ENCODE results near the gene IL1A. TPM values are rescaled to one million over a fixed set of nuclear protein-coding genes. Genes with fewer than 3 reads are reported as not detected.

IL1A gene
- total and polyA plus RNA-seq, 9 of the 15 experiments (the other 6 are each of a cell fraction or from before 2014, with no cell fraction given) = 0.03 to 0.27 (median 0.14) TPM; not detected in 2

- no peak for TF ChIP-seq ZNF263 (CRISPR knock-in tag; IDR thresholded peaks at IDR 0.05; ENCODE audit: borderline replicate concordance)
- TF ChIP-seq CREB5 (CRISPR knock-in tag; IDR thresholded peaks at IDR 0.05) = no peak
- no peak for TF ChIP-seq CGGBP1 (CRISPR knock-in tag; IDR thresholded peaks at IDR 0.05)
- peak; percentile 17 for TF ChIP-seq CTCFL (IDR thresholded peaks at IDR 0.05; ENCODE audit: borderline replicate concordance, insufficient read depth, low read depth, low read length, poor library complexity, severe bottlenecking)
- TF ChIP-seq RNF2 (IDR thresholded peaks at IDR 0.05) = no peak
- 0 out of 2 replicates have a peak, but pooled peaks have one; percentile 32 for TF ChIP-seq ZNF740 (CRISPR knock-in tag; IDR thresholded peaks at IDR 0.05)
- TF ChIP-seq ZNF740 (tag; IDR thresholded peaks at IDR 0.05) = no peak
- no peak for TF ChIP-seq ZNF561 (CRISPR knock-in tag; conservative IDR thresholded peaks at IDR 0.05)
- TF ChIP-seq CTCF (IDR thresholded peaks at IDR 0.05 in 2 of 3, conservative IDR thresholded peaks at IDR 0.05 in 1 of 3; ENCODE audit: insufficient read depth in 2 of 3, low read depth in 1 of 3, low read length in 3 of 3) = peak; percentile 95 to 98 (median 97)
- TF ChIP-seq, protein P1, sequence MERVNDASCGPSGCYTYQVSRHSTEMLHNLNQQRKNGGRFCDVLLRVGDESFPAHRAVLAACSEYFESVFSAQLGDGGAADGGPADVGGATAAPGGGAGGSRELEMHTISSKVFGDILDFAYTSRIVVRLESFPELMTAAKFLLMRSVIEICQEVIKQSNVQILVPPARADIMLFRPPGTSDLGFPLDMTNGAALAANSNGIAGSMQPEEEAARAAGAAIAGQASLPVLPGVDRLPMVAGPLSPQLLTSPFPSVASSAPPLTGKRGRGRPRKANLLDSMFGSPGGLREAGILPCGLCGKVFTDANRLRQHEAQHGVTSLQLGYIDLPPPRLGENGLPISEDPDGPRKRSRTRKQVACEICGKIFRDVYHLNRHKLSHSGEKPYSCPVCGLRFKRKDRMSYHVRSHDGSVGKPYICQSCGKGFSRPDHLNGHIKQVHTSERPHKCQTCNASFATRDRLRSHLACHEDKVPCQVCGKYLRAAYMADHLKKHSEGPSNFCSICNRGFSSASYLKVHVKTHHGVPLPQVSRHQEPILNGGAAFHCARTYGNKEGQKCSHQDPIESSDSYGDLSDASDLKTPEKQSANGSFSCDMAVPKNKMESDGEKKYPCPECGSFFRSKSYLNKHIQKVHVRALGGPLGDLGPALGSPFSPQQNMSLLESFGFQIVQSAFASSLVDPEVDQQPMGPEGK (CRISPR knock-in tag; IDR thresholded peaks at IDR 0.05; ENCODE audit: borderline replicate concordance) = no peak
- TF ChIP-seq ZBTB26 (CRISPR knock-in tag; IDR thresholded peaks at IDR 0.05) = no peak
- TF ChIP-seq SPI1 (IDR thresholded peaks at IDR 0.05; ENCODE audit: borderline replicate concordance, low read depth, low read length) = peak; percentile 70
- TF ChIP-seq PRMT5 (CRISPR knock-in tag; IDR thresholded peaks at IDR 0.05) = no peak
- no peak for TF ChIP-seq MCM5 (IDR thresholded peaks at IDR 0.05; ENCODE audit: low read depth)
- no peak for TF ChIP-seq ZC3H8 (IDR thresholded peaks at IDR 0.05)
- no peak for TF ChIP-seq ZNF444 (CRISPR knock-in tag; IDR thresholded peaks at IDR 0.05)
- TF ChIP-seq NFRKB (IDR thresholded peaks at IDR 0.05; ENCODE audit: low read depth) = no peak
These were observed 57.7 kb downstream of the IL1A start (continued) for GRCh38 chr2:112726487-112727190.

Data from K562 (cell line).